Esophagus squamous epithelium (tissue), 4 donors: ENCODE data around the gene LRRC41.
"Not testable (repeated sequence)": the region's sequence is repeated elsewhere in the genome, so short reads cannot be mapped to it uniquely, and the experiment has no call there.

ENCODE experiments used
- CTCF ChIP-seq, 6 experiments: fragments of 450-650 bp in 4 of 6; fragments of 200-600 bp in 2 of 6; sonication (generic) in 2 of 6; IDR thresholded peaks; one replicate each; pipeline ENCODE4 v1.5.1; 2016 to 2019; ENCODE audit warnings: antibody characterized with exemption in 6 of 6, mild to moderate bottlenecking in 4 of 6, moderate library complexity in 4 of 6
- POLR2A ChIP-seq, 4 donors: fragments of 450-650 bp; IDR thresholded peaks; one replicate each; pipeline ENCODE4 v1.6.1; 2017; ENCODE audit warnings: antibody characterized with exemption in 4 of 4, mild to moderate bottlenecking in 4 of 4, moderate library complexity in 3 of 4

GRCh38 chr1:46337409-46337808 lies 34.0 kb upstream of the LRRC41 start:
- TF ChIP-seq CTCF, POLR2A (IDR thresholded peaks at IDR 0.05): not testable (repeated sequence)
